OCI-LY1 (cell line): ENCODE data around the gene MYH7.

Experiments
- CTCF ChIP-seq: fragments of 200-600 bp; sonication (generic), shearing (Covaris generic); IDR thresholded peaks from 2 replicates; pipeline ENCODE4 v1.5.1; 2017; ENCODE audit warnings: mild to moderate bottlenecking, antibody characterized with exemption, low read length, moderate library complexity, mixed read lengths
- EZH2 ChIP-seq: fragments of 200-600 bp; sonication (generic), shearing (Covaris generic); IDR thresholded peaks from 2 replicates; pipeline ENCODE4 v1.8.0; 2017; ENCODE audit warnings: borderline replicate concordance, mixed run types, mild to moderate bottlenecking, antibody characterized with exemption, low read length, moderate library complexity, mixed read lengths

- TF ChIP-seq CTCF: no peak
- TF ChIP-seq EZH2: no peak
Measured at GRCh38 chr14:23365036-23365731, 70.3 kb downstream of the MYH7 start, which contains the start of gene EFS.
